HepG2 (cell line): Measurements from ENCODE around the gene CIITA. TPM values are rescaled to one million over a fixed set of nuclear protein-coding genes. Genes with fewer than 3 reads are reported as not detected.
A peak's percentile ranks its signal among the peaks of the same experiment; 100 is the strongest.

Experiments
- ATAC-seq: fragments of 200-7000 bp; cut with Tn5 transposase; 3 replicates; pipeline ENCODE4 v1.9.1; 2020; ENCODE audit warnings: mild to moderate bottlenecking, moderate library complexity
- BruUV-seq: library from RNA; stranded (reverse); fragments of 400-500 nt; replicated peaks from 2 replicates; lab custom pipeline; 2021; lab: Mats Ljungman, UMichigan
- CTCF ChIA-PET: fragments of 300-600 bp; formaldehyde crosslinking; extraction: SDS; loops from one replicate; lab custom pipeline; 2021; ENCODE audit warnings: low total read pairs, inconsistent platforms, low intra/inter-chr PET ratio; lab: Yijun Ruan, JAX
- POLR2A ChIA-PET: fragments of 350-600 bp; sonication (Branson Sonifier 250); formaldehyde crosslinking; loops from one replicate; lab custom pipeline; 2020; ENCODE audit warnings: antibody characterized with exemption, inconsistent platforms; lab: Yijun Ruan, JAX
- DNase-seq: peaks from one replicate; pipeline ENCODE4 v3.0.0-alpha.2; 2015; ENCODE audit warnings: low spot score
- FAIRE-seq: peaks from 3 replicates; lab custom pipeline; 2011; peaks lifted over from hg19 to GRCh38; lab: Jason Lieb, UNC
- H2AFZ ChIP-seq: one replicate; pipeline ENCODE4 v1.6.1; 2011; ENCODE audit warnings: low read length, inconsistent platforms
- H3K27ac ChIP-seq: fragments of 300-600 bp; 3 replicates; pipeline ENCODE4 v1.8.0; 2011; ENCODE audit warnings: mixed run types, mild to moderate bottlenecking, mixed read lengths, low read length, inconsistent platforms; ENCODE audit not compliant: insufficient read depth; ENCODE audit errors: extremely low read length
- H3K27me3 ChIP-seq, 2 experiments: fragments of 200-600 bp in 1 of 2; 2 replicates in 1 of 2; 3 replicates in 1 of 2; pipeline versions ENCODE4 v1.6.0 to v1.8.0; 2011; ENCODE audit warnings: low read length in 2 of 2, mild to moderate bottlenecking in 2 of 2, moderate library complexity in 2 of 2, inconsistent platforms in 1 of 2; ENCODE audit not compliant: insufficient read depth in 2 of 2, control insufficient read depth in 1 of 2
- H3K36me3 ChIP-seq, 2 experiments: fragments of 200-600 bp in 1 of 2; replicated peaks in 1 of 2; 2 replicates in 1 of 2; 3 replicates in 1 of 2; pipeline versions ENCODE4 v1.5.1 to v1.8.0; 2011; ENCODE audit warnings: low read length in 2 of 2, inconsistent platforms in 1 of 2; ENCODE audit not compliant: insufficient read depth in 2 of 2, control insufficient read depth in 1 of 2
- H3K4me1 ChIP-seq: 2 replicates; pipeline ENCODE4 v1.5.1; 2012; ENCODE audit warnings: low read length, inconsistent platforms; ENCODE audit not compliant: insufficient read depth
- H3K4me2 ChIP-seq: 2 replicates; pipeline ENCODE4 v1.6.0; 2011; ENCODE audit warnings: low read depth, low read length, inconsistent platforms
- H3K4me3 ChIP-seq, 3 experiments: fragments of 200-600 bp in 1 of 3; sonication (generic), shearing (Covaris generic) in 1 of 3; replicated peaks in 1 of 3; 2 replicates each; pipeline ENCODE4 v1.5.1; 2011 to 2016; ENCODE audit warnings: low read length in 3 of 3, inconsistent platforms in 2 of 3, low read depth in 2 of 3, mild to moderate bottlenecking in 2 of 3, control low read depth in 1 of 3, mixed read lengths in 1 of 3; ENCODE audit not compliant: insufficient read depth in 1 of 3
- H3K79me2 ChIP-seq: one replicate; pipeline ENCODE4 v1.6.1; 2011; ENCODE audit warnings: low read length, inconsistent platforms; ENCODE audit not compliant: insufficient read depth
- H3K9ac ChIP-seq: 2 replicates; pipeline ENCODE4 v1.6.0; 2011; ENCODE audit warnings: mild to moderate bottlenecking, low read depth, low read length, inconsistent platforms; ENCODE audit not compliant: insufficient read depth
- H3K9me3 ChIP-seq: 2 replicates; pipeline ENCODE4 v1.5.1; 2012; ENCODE audit warnings: mild to moderate bottlenecking, low read length
- H4K20me1 ChIP-seq: 2 replicates; pipeline ENCODE4 v1.6.0; 2011; ENCODE audit warnings: inconsistent platforms, mild to moderate bottlenecking, low read length, moderate library complexity; ENCODE audit not compliant: insufficient read depth
- AHR ChIP-seq: IDR thresholded peaks from 2 replicates; pipeline ENCODE4 v1.6.1; 2018; ENCODE audit warnings: missing genetic modification reagents, missing compliant biosample characterization
- AKAP8 ChIP-seq: sonication (generic); formaldehyde crosslinking; IDR thresholded peaks from 2 replicates; pipeline ENCODE4 v1.5.1; 2020; ENCODE audit warnings: mild to moderate bottlenecking, missing genetic modification reagents
- BATF2 ChIP-seq: sonication (generic); formaldehyde crosslinking; IDR thresholded peaks from 2 replicates; pipeline ENCODE4 v1.8.0; 2022; ENCODE audit warnings: mild to moderate bottlenecking, missing genetic modification reagents, moderate library complexity
- MEIS1 ChIP-seq: sonication (generic); formaldehyde crosslinking; IDR thresholded peaks from 2 replicates; pipeline ENCODE4 v1.9.0; 2021; ENCODE audit warnings: mild to moderate bottlenecking, missing genetic modification reagents, moderate library complexity, borderline replicate concordance
- ZBTB37 ChIP-seq: sonication (generic); formaldehyde crosslinking; IDR thresholded peaks from 2 replicates; pipeline ENCODE4 v1.4.0; 2020; ENCODE audit warnings: mild to moderate bottlenecking, missing genetic modification reagents
- ZNF24 ChIP-seq: fragments of 450-650 bp; IDR thresholded peaks from 2 replicates; pipeline ENCODE4 v1.6.1; 2017; ENCODE audit warnings: antibody characterized with exemption, mild to moderate bottlenecking
- ZNF317 ChIP-seq: sonication (generic); formaldehyde crosslinking; IDR thresholded peaks from 2 replicates; pipeline ENCODE4 v1.5.0; 2020; ENCODE audit warnings: mild to moderate bottlenecking, missing genetic modification reagents
- ZNF746 ChIP-seq: sonication (generic); formaldehyde crosslinking; IDR thresholded peaks from 2 replicates; pipeline ENCODE4 v1.8.0; 2022; ENCODE audit warnings: mild to moderate bottlenecking, missing genetic modification reagents
- ZNF768 ChIP-seq: sonication (generic); formaldehyde crosslinking; IDR thresholded peaks from 2 replicates; pipeline ENCODE4 v1.4.0; 2020; ENCODE audit warnings: missing genetic modification reagents
- ZNF788 ChIP-seq: sonication (generic); formaldehyde crosslinking; IDR thresholded peaks from 2 replicates; pipeline ENCODE4 v1.5.0; 2020; ENCODE audit warnings: mild to moderate bottlenecking, missing genetic modification reagents, borderline replicate concordance
- ZSCAN30 ChIP-seq: sonication (generic); formaldehyde crosslinking; IDR thresholded peaks from 2 replicates; pipeline ENCODE4 v1.5.0; 2020; ENCODE audit warnings: mild to moderate bottlenecking, missing genetic modification reagents
- WGBS: methylation state at CpG from one replicate; pipeline ENCODE4 v1.1.6; 2017; ENCODE audit warnings: low lambda C conversion rate; 5-methylcytosine and 5-hydroxymethylcytosine counted together
- in situ Hi-C: cut with HindIII; loops from 2 replicates; pipeline ENCODE4 v1.10.0; 2017; ENCODE audit warnings: low pct_unique_long_range_greater_than_20kb; ENCODE audit not compliant: extremely low pct_ligation_motif_present
- intact Hi-C: fragments of 100-400 bp; cut with micrococcal nuclease; formaldehyde crosslinking; loops from one replicate; pipeline ENCODE4 v1.10.0; 2022; ENCODE audit not compliant: unreplicated experiment
- polyA plus RNA-seq, 8 experiments: library from polyadenylated mRNA; depleted of rRNA in 3 of 8; stranded (reverse) in 7 of 8; unstranded in 1 of 8; fragments of >200 nt; fragmentation: Illumina TruSeq in 4 of 8; extraction: Trizol in 4 of 8; gene quantifications; 2 replicates each; pipeline versions ENCODE4 v1.2.1 to v1.2.3, GENCODE V29; 2011 to 2016; ENCODE audit warnings: low read depth in 4 of 8, missing spikeins in 1 of 8, mixed read lengths in 1 of 8; ENCODE audit not compliant: insufficient read depth in 1 of 8
- total RNA-seq, 5 experiments: library from RNA; depleted of rRNA; stranded (reverse); fragments of >200 nt; fragmentation: Illumina TruSeq; extraction: Trizol; gene quantifications; 2 replicates each; pipeline ENCODE4 v1.2.3, GENCODE V29; 2016; ENCODE audit warnings: low read depth in 1 of 5

The CIITA gene
- total and polyA plus RNA-seq, 2 of the 13 experiments (the other 11 are each of a cell fraction or from before 2014, with no cell fraction given), result 0.08 to 0.09 TPM

GRCh38 chr16:10944249-10945064 lies 67.5 kb downstream of the CIITA start, which contains the start of gene CLEC16A (continued):
- TF ChIP-seq ZNF24, result no peak
- peak; percentile 97 for TF ChIP-seq AKAP8
- TF ChIP-seq ZNF788 (CRISPR knock-in tag), result peak; percentile 100
- TF ChIP-seq, all 625 proteins: peak for 394

- Histone ChIP-seq H3K36me3 (no peaks in the 10 kb centered on the region), H3K79me2 (peaks cover 35% of the 10 kb centered on the region), H3K27me3 (no peaks in the 10 kb centered on the region; a peak in 1 of 5 replicates), H3K4me1 (peaks cover 44% of the 10 kb centered on the region), H3K4me2 (peak overlapping the region; percentile 98), H2AFZ (no peak overlapping the region), H3K4me3 (peak overlapping the region; percentile 91 to 93 (median 92)), H4K20me1 (peaks cover 12% of the 10 kb centered on the region), H3K9me3 (no peaks in the 10 kb centered on the region), H3K27ac (peak overlapping the region; percentile 24), H3K9ac (peak overlapping the region; percentile 77)
- BruUV-seq, result TSS peak; percentile 62
- TF ChIP-seq ZNF768 (CRISPR knock-in tag), result peak; percentile 93
- TF ChIP-seq AHR, result no peak
- peak; percentile 38; the same call in 1 of the 2 replicates for TF ChIP-seq ZNF746 (CRISPR knock-in tag)
- TF ChIP-seq MEIS1 (CRISPR knock-in tag), result 0 out of 2 replicates have a peak, but pooled peaks have one; percentile 47
- TF ChIP-seq BATF2, result no peak
- 0 out of 2 replicates have a peak, but pooled peaks have one; percentile 14 for TF ChIP-seq ZNF317
- 0 out of 2 replicates have a peak, but pooled peaks have one; percentile 17 for TF ChIP-seq ZBTB37 (CRISPR knock-in tag)
- 0 out of 2 replicates have a peak, but pooled peaks have one; percentile 6 for TF ChIP-seq ZSCAN30
- no peak for ATAC-seq
- WGBS, result 19% methylated on average over 14 of the region's 14 CpGs
- intact Hi-C loops, result loop anchor here (1.0 kb wide), 1 partner anchor 26 kb away; no protein-coding TSS in a partner anchor
- FAIRE-seq, result no peak
- in situ Hi-C loops, result no loop called here
- no peak for DNase-seq
- ChIA-PET POLR2A (interaction anchor here (1.1 to 2.0 kb wide), 5 partner anchors 19 to 311 kb away, joined by 4 to 10 read pairs (median 7); partner anchors contain the start of genes NUBP1 and SOCS1), CTCF (no interaction called here)
Observed at GRCh38 chr16:10945065-10945787, 68.2 kb downstream of the CIITA start.
